Gastrocnemius medialis (tissue), 4 donors: Measurements from ENCODE around the gene RABGEF1. TPM values are rescaled to one million over a fixed set of nuclear protein-coding genes. Genes with fewer than 3 reads are reported as not detected.

Source experiments
- ATAC-seq, 2 donors: fragments of 150-250 bp; one replicate each; pipeline ENCODE4 v1.9.1; 2016
- DNase-seq, 2 donors: peaks; one replicate each; pipeline ENCODE4 v3.0.0-alpha.2; 2019
- H3K27ac ChIP-seq, 4 donors: fragments of 200-600 bp; sonication (generic); 1 replicate in 1 of 4; 2 replicates in 3 of 4; pipeline ENCODE4 v1.5.1; 2016 to 2018; ENCODE audit warnings: mild to moderate bottlenecking in 2 of 4, moderate library complexity in 1 of 4
- H3K27me3 ChIP-seq, 3 donors: fragments of 200-600 bp; sonication (generic) in 2 of 3; 1 replicate in 1 of 3; 2 replicates in 2 of 3; pipeline versions ENCODE4 v1.5.1 to v1.6.0; 2016 to 2019; ENCODE audit warnings: mild to moderate bottlenecking in 1 of 3, moderate library complexity in 1 of 3
- H3K36me3 ChIP-seq, 2 donors: fragments of 200-600 bp; sonication (generic) in 1 of 2; one replicate each; pipeline ENCODE4 v1.5.1; 2017 to 2018
- H3K4me1 ChIP-seq, 2 donors: fragments of 200-600 bp; sonication (generic) in 1 of 2; one replicate each; pipeline ENCODE4 v1.5.1; 2016 to 2017; ENCODE audit warnings: mild to moderate bottlenecking in 2 of 2
- H3K4me3 ChIP-seq, 4 donors: fragments of 200-600 bp; sonication (generic) in 3 of 4; 1 replicate in 1 of 4; 2 replicates in 3 of 4; pipeline ENCODE4 v1.5.1; 2016 to 2019; ENCODE audit warnings: mild to moderate bottlenecking in 2 of 4
- H3K9me3 ChIP-seq, 3 donors: fragments of 200-600 bp; sonication (generic) in 2 of 3; 1 replicate in 1 of 3; 2 replicates in 2 of 3; pipeline ENCODE4 v1.5.1; 2016 to 2019
- CTCF ChIP-seq, 5 experiments: fragments of 450-650 bp in 3 of 5; fragments of 200-600 bp in 2 of 5; sonication (generic) in 2 of 5; IDR thresholded peaks in 4 of 5; conservative IDR thresholded peaks in 1 of 5; 1 replicate in 4 of 5; 2 replicates in 1 of 5; pipeline ENCODE4 v1.5.1; 2016 to 2019; ENCODE audit warnings: antibody characterized with exemption in 5 of 5, mild to moderate bottlenecking in 3 of 5, moderate library complexity in 3 of 5
- POLR2A ChIP-seq, 2 donors: fragments of 450-650 bp; IDR thresholded peaks; one replicate each; pipeline ENCODE4 v1.6.1; 2017; ENCODE audit warnings: antibody characterized with exemption in 2 of 2, mild to moderate bottlenecking in 2 of 2, moderate library complexity in 2 of 2
- in situ Hi-C, 4 donors: fragments of 200-750 bp; cut with MboI; loops; one replicate each; pipeline versions ENCODE4 v1.15.0 to v1.8.0; 2017; ENCODE audit warnings: low sequenced_read_pairs in 4 of 4
- intact Hi-C: fragments of 100-400 bp; cut with DNase I; formaldehyde crosslinking; loops from one replicate; pipeline ENCODE4 v1.15.1; 2023; ENCODE audit warnings: low total_unique reads
- total RNA-seq, 4 donors: library from RNA; depleted of rRNA; stranded (reverse); fragments of >200 nt; gene quantifications; one replicate each; pipeline versions ENCODE4 v1.1.0 to v1.2.3, GENCODE V29; 2016

Gene RABGEF1
- total RNA-seq, 4 donors from 2014 or later = 18.8 to 29.7 (median 24.9) TPM

GRCh38 chr7:66790196-66790595 lies 49.7 kb downstream of the RABGEF1 start:
- DNase-seq = no peak
- Histone ChIP-seq H3K27ac (no peak overlapping the region), H3K36me3 (peaks cover 0 to 51% of the 10 kb centered on the region in 2 donors), H3K4me1 (no peaks in the 10 kb centered on the region), H3K27me3 (no peaks in the 10 kb centered on the region), H3K4me3 (no peak overlapping the region), H3K9me3 (no peaks in the 10 kb centered on the region)
- TF ChIP-seq POLR2A (IDR thresholded peaks at IDR 0.05) (no peak), CTCF (IDR thresholded peaks at IDR 0.05 in 4 of 5, conservative IDR thresholded peaks at IDR 0.05 in 1 of 5) (no peak)
- in situ Hi-C loops (no loop called here), intact Hi-C loops (no loop called here)
- no peak for ATAC-seq

- H3K4me3 ChIP-seq = no peak overlapping the region
- in situ Hi-C loops = no loop called here
- intact Hi-C loops = no loop called here
- no peak for DNase-seq
- peaks cover 0 to 52% of the 10 kb centered on the region in 2 donors for H3K36me3 ChIP-seq
- H3K27ac ChIP-seq = no peak overlapping the region
- H3K9me3 ChIP-seq = no peaks in the 10 kb centered on the region
- ATAC-seq = no peak
- no peaks in the 10 kb centered on the region for H3K4me1 ChIP-seq
- H3K27me3 ChIP-seq = no peaks in the 10 kb centered on the region
- TF ChIP-seq POLR2A (IDR thresholded peaks at IDR 0.05) (no peak), CTCF (IDR thresholded peaks at IDR 0.05 in 4 of 5, conservative IDR thresholded peaks at IDR 0.05 in 1 of 5) (no peak)
Observed at GRCh38 chr7:66790725-66791124, 50.2 kb downstream of the RABGEF1 start.

GRCh38 chr7:66800591-66800990 lies 60.1 kb downstream of the RABGEF1 start:
- H3K4me3 ChIP-seq = no peak overlapping the region
- no peaks in the 10 kb centered on the region for H3K9me3 ChIP-seq
- no peaks in the 10 kb centered on the region for H3K4me1 ChIP-seq
- no peak overlapping the region for H3K27ac ChIP-seq
- H3K27me3 ChIP-seq = no peaks in the 10 kb centered on the region
- intact Hi-C loops (no loop called here), in situ Hi-C loops (no loop called here)
- no peak for TF ChIP-seq CTCF (IDR thresholded peaks at IDR 0.05 in 4 of 5, conservative IDR thresholded peaks at IDR 0.05 in 1 of 5)
- no peak for TF ChIP-seq POLR2A (IDR thresholded peaks at IDR 0.05)
- DNase-seq (no peak), ATAC-seq (no peak)
- H3K36me3 ChIP-seq = peaks cover 0 to 78% of the 10 kb centered on the region in 2 donors

GRCh38 chr7:66804001-66804400 lies 63.5 kb downstream of the RABGEF1 start:
- in situ Hi-C loops (no loop called here), intact Hi-C loops (no loop called here)
- DNase-seq = no peak
- Histone ChIP-seq H3K27ac (no peak overlapping the region), H3K4me1 (no peaks in the 10 kb centered on the region), H3K27me3 (no peaks in the 10 kb centered on the region), H3K36me3 (peaks cover 0 to 77% of the 10 kb centered on the region in 2 donors), H3K9me3 (no peaks in the 10 kb centered on the region), H3K4me3 (no peak overlapping the region)
- TF ChIP-seq POLR2A (IDR thresholded peaks at IDR 0.05) (no peak), CTCF (IDR thresholded peaks at IDR 0.05 in 4 of 5, conservative IDR thresholded peaks at IDR 0.05 in 1 of 5) (no peak)
- ATAC-seq = no peak

GRCh38 chr7:66807736-66808135 lies 67.2 kb downstream of the RABGEF1 start:
- Histone ChIP-seq H3K36me3 (peaks cover 0 to 69% of the 10 kb centered on the region in 2 donors), H3K4me3 (no peak overlapping the region), H3K27ac (no peak overlapping the region), H3K27me3 (no peaks in the 10 kb centered on the region), H3K4me1 (no peaks in the 10 kb centered on the region), H3K9me3 (no peaks in the 10 kb centered on the region)
- ATAC-seq (no peak), DNase-seq (no peak)
- intact Hi-C loops = no loop called here
- in situ Hi-C loops = no loop called here
- no peak for TF ChIP-seq CTCF (IDR thresholded peaks at IDR 0.05 in 4 of 5, conservative IDR thresholded peaks at IDR 0.05 in 1 of 5)
- no peak for TF ChIP-seq POLR2A (IDR thresholded peaks at IDR 0.05)
